Parathyroid adenoma (tissue), 2 donors: ENCODE results near the gene EPHB2.

Experiments
- H2AFZ ChIP-seq: fragments of 300-600 bp; sonication (generic); one replicate; pipeline ENCODE4 v1.7.0; 2017; ENCODE audit warnings: antibody characterized with exemption, mild to moderate bottlenecking
- H3K27ac ChIP-seq: fragments of 300-600 bp; sonication (generic); one replicate; pipeline ENCODE4 v1.7.0; 2017
- H3K27me3 ChIP-seq: fragments of 300-600 bp; sonication (generic); one replicate; pipeline ENCODE4 v1.7.0; 2017; ENCODE audit warnings: low read length; ENCODE audit not compliant: control insufficient read depth, insufficient read depth
- H3K36me3 ChIP-seq: fragments of 300-600 bp; sonication (generic); one replicate; pipeline ENCODE4 v1.7.0; 2017; ENCODE audit warnings: low read length; ENCODE audit not compliant: control insufficient read depth, insufficient read depth
- H3K4me1 ChIP-seq: fragments of 300-600 bp; sonication (generic); one replicate; pipeline ENCODE4 v1.7.0; 2017; ENCODE audit warnings: control low read depth
- H3K4me2 ChIP-seq: fragments of 300-600 bp; sonication (generic); one replicate; pipeline ENCODE4 v1.7.0; 2017; ENCODE audit warnings: low read length
- H3K4me3 ChIP-seq: fragments of 300-600 bp; sonication (generic); one replicate; pipeline ENCODE4 v1.7.0; 2017; ENCODE audit warnings: low read depth, low read length
- H3K79me2 ChIP-seq: fragments of 300-600 bp; sonication (generic); one replicate; pipeline ENCODE4 v1.7.0; 2017; ENCODE audit warnings: control low read depth
- H3K9ac ChIP-seq: fragments of 300-600 bp; sonication (generic); one replicate; pipeline ENCODE4 v1.7.0; 2017; ENCODE audit warnings: mild to moderate bottlenecking
- H3K9me3 ChIP-seq: fragments of 300-600 bp; sonication (generic); one replicate; pipeline ENCODE4 v1.7.0; 2017; ENCODE audit warnings: low read length; ENCODE audit not compliant: control insufficient read depth
- TF ChIP-seq, protein P1 (sequence below): fragments of 300-600 bp; sonication (generic); IDR thresholded peaks from one replicate; pipeline ENCODE4 v1.7.0; 2017; ENCODE audit warnings: antibody characterized with exemption, mild to moderate bottlenecking
- donor health status: primary hyperparathyroidism.

EPHB2 gene

DNA sequence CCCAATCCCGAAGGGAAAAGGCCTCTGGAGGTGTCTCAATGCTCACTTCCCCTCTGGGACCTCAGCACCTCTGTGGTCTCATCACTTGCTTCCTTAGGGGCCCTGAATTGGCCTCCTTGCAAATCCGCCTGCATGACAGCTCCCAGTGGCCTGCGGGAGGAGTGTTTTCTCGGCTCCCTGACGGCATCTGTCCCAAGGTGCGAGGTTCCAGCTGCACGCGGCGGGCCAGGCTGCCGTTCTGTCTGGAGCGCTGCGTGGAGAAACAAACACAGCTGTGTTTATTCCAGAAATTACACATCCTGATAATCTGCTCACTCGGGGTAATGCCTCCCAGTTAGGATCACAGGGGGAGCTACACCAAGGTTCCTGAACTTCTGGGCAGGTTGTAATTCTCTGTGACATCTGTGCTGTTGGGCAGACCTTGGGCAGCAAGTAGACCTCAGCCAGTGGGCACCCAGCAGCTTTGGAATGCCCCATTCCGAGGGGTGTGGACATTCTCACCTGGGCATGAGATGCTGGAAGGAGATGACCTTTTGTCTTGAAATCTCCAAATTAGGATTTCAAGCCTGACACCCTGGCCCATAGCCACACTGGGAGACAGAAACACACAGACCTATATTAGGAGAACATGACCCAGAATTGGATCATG lies 18.2 kb downstream of the EPHB2 start:
- H3K27ac ChIP-seq: no peak overlapping the region
- H3K4me1 ChIP-seq: no peaks in the 10 kb centered on the region
- no peak overlapping the region for H2AFZ ChIP-seq
- H3K27me3 ChIP-seq: no peaks in the 10 kb centered on the region
- H3K9ac ChIP-seq: no peak overlapping the region
- TF ChIP-seq, protein P1, sequence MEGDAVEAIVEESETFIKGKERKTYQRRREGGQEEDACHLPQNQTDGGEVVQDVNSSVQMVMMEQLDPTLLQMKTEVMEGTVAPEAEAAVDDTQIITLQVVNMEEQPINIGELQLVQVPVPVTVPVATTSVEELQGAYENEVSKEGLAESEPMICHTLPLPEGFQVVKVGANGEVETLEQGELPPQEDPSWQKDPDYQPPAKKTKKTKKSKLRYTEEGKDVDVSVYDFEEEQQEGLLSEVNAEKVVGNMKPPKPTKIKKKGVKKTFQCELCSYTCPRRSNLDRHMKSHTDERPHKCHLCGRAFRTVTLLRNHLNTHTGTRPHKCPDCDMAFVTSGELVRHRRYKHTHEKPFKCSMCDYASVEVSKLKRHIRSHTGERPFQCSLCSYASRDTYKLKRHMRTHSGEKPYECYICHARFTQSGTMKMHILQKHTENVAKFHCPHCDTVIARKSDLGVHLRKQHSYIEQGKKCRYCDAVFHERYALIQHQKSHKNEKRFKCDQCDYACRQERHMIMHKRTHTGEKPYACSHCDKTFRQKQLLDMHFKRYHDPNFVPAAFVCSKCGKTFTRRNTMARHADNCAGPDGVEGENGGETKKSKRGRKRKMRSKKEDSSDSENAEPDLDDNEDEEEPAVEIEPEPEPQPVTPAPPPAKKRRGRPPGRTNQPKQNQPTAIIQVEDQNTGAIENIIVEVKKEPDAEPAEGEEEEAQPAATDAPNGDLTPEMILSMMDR: no peak
- H3K4me3 ChIP-seq: no peak overlapping the region
- no peaks in the 10 kb centered on the region for H3K9me3 ChIP-seq
- H3K4me2 ChIP-seq: no peak overlapping the region
- H3K36me3 ChIP-seq: no peaks in the 10 kb centered on the region
- no peaks in the 10 kb centered on the region for H3K79me2 ChIP-seq

DNA sequence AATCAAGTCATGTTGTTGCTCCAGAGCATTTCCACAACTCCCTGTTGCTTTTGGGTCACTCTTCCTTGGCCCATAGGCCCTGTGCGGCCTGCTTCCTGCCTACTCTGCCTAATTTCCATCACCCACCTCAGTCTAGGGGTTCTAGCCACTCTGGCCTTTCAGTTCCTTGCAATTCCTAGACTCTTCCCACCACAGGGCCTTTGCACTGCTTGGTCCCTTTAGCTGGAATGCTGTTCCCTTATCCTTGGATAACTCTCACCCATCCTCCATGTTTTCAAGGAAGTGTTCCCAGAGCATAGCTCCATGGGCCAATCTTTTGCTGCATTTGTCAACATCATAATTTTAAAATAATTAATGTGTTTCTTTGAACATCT lies 18.7 kb downstream of the EPHB2 start:
- Histone ChIP-seq H3K9me3 (no peaks in the 10 kb centered on the region), H3K4me1 (no peaks in the 10 kb centered on the region), H3K4me3 (no peak overlapping the region), H3K79me2 (no peaks in the 10 kb centered on the region), H3K27ac (no peak overlapping the region), H3K9ac (no peak overlapping the region), H3K4me2 (no peak overlapping the region), H3K27me3 (no peaks in the 10 kb centered on the region), H2AFZ (no peak overlapping the region), H3K36me3 (no peaks in the 10 kb centered on the region)
- TF ChIP-seq, protein P1: no peak

GRCh38 chr1:22729912-22730311 lies 19.3 kb downstream of the EPHB2 start:
- H3K27me3 ChIP-seq: no peaks in the 10 kb centered on the region
- H3K27ac ChIP-seq: no peak overlapping the region
- no peaks in the 10 kb centered on the region for H3K9me3 ChIP-seq
- H3K36me3 ChIP-seq: no peaks in the 10 kb centered on the region
- H3K4me3 ChIP-seq: no peak overlapping the region
- TF ChIP-seq, protein P1: no peak
- H3K4me2 ChIP-seq: no peak overlapping the region
- no peak overlapping the region for H3K9ac ChIP-seq
- no peak overlapping the region for H2AFZ ChIP-seq
- no peaks in the 10 kb centered on the region for H3K4me1 ChIP-seq
- no peaks in the 10 kb centered on the region for H3K79me2 ChIP-seq

- Histone ChIP-seq H3K9ac (no peak overlapping the region), H3K79me2 (no peaks in the 10 kb centered on the region), H3K27ac (no peak overlapping the region), H3K4me1 (no peaks in the 10 kb centered on the region), H3K27me3 (no peaks in the 10 kb centered on the region), H2AFZ (no peak overlapping the region), H3K4me3 (no peak overlapping the region), H3K36me3 (no peaks in the 10 kb centered on the region), H3K9me3 (no peaks in the 10 kb centered on the region), H3K4me2 (no peak overlapping the region)
- TF ChIP-seq, protein P1: no peak
These were observed 21.5 kb downstream of the EPHB2 start for GRCh38 chr1:22731924-22732720.
